Measurements from ENCODE around the gene CORO2B.

DNA sequence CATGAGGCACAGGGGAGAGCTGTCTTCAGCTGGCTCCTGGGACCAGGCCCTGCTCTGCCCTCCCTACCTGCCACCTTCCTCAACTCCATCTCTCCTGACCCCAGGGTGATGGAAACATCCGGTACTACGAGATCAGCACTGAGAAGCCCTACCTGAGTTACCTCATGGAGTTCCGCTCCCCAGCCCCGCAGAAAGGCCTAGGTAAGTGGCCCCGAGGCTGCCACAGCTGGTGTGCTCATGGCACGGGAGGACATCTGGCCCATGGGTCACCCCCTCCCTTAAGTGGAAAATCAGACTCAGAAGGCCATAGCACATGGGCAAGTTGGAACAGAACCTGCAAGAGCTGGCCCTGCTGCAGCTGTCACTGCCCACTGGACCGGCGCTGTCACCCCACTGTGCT is 136.3 kb downstream of the CORO2B start:
- TF ChIP-seq, protein P1, sequence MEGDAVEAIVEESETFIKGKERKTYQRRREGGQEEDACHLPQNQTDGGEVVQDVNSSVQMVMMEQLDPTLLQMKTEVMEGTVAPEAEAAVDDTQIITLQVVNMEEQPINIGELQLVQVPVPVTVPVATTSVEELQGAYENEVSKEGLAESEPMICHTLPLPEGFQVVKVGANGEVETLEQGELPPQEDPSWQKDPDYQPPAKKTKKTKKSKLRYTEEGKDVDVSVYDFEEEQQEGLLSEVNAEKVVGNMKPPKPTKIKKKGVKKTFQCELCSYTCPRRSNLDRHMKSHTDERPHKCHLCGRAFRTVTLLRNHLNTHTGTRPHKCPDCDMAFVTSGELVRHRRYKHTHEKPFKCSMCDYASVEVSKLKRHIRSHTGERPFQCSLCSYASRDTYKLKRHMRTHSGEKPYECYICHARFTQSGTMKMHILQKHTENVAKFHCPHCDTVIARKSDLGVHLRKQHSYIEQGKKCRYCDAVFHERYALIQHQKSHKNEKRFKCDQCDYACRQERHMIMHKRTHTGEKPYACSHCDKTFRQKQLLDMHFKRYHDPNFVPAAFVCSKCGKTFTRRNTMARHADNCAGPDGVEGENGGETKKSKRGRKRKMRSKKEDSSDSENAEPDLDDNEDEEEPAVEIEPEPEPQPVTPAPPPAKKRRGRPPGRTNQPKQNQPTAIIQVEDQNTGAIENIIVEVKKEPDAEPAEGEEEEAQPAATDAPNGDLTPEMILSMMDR (IDR thresholded peaks at IDR 0.05): no peak
- TF ChIP-seq POLR2A (IDR thresholded peaks at IDR 0.05): no peak
